ENCODE data around the gene TMEM120A. TPM values are rescaled to one million over a fixed set of nuclear protein-coding genes. Genes with fewer than 3 reads are reported as not detected.
"Not testable (repeated sequence)": the region's sequence is repeated elsewhere in the genome, so short reads cannot be mapped to it uniquely, and the experiment has no call there.

Gene TMEM120A
- 40.8 and 50.2 TPM in 2 replicates for total RNA-seq (2014; rRNA removed; shearing (Covaris generic))
- polyA plus RNA-seq (2015; cell fraction: cytosol; rRNA removed), result 70.5 and 71.6 TPM in 2 replicates
- 181 and 204 TPM in 2 replicates for polyA plus RNA-seq (2015; cell fraction: nucleus; rRNA removed)

GRCh38 chr7:75994388-75995051, at the start of gene TMEM120A:
TSS of gene TMEM120A (minus strand) at chr7:75994595. CDS start at chr7:75994570, 25 bp downstream.
- in situ Hi-C loops (cut with HindIII; ENCODE audit: low pct_unique_long_range_greater_than_20kb, low sequenced_read_pairs), result no loop called here

GRCh38 chr7:76040126-76040525, 45.7 kb upstream of the TMEM120A start:
- in situ Hi-C loops (cut with HindIII; ENCODE audit: low pct_unique_long_range_greater_than_20kb, low sequenced_read_pairs), result no loop called here
- DNase-seq (ENCODE audit: low read depth, low spot score), result no peak

More at GRCh38 chr7:75994388-75995051, at the start of gene TMEM120A:
- DNase-seq (ENCODE audit: low read depth, low spot score), result peak; percentile 94

DNA sequence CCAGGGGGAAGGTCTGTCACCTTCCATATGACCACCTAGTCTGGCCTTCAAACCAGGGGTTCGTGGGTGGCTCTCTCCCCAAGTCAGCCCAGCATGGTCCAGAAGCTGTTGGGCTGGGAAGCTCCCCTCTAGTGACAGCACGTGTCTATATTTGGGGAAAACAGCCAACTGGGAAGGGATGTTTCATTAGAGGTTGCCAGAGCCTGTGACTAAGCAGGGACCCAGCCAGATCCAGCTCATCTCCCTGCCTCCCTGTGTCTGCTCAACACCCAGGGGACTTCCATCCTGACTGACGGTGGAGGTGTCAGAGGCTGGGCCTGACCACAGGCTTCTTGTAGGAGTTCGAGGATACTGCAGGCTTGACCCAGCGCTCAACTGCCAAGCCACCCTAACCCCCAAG, 42.9 kb upstream of the TMEM120A start:
- no peak for DNase-seq (ENCODE audit: low read depth, low spot score)
- in situ Hi-C loops (cut with HindIII; ENCODE audit: low pct_unique_long_range_greater_than_20kb, low sequenced_read_pairs), result no loop called here

DNA sequence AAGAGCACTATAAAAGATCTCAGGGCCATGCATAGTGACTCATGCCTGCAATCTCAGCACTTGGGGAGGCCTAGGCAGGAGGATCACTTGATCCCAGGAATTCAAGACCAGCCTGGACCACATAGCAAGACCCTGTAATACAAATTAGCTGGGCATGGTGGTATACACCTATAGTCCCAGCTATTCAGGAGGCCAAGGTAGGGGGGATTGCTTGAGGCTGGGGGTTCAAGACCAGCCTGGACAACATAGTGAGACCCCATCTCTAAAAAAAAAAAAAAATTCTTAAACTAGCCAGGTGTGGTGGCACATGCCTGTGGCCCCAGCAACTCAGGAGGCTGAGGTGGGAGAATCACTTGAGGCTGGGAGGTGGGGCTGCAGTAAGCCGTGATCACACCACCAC, 37.6 kb upstream of the TMEM120A start:
- in situ Hi-C loops (cut with HindIII; ENCODE audit: low pct_unique_long_range_greater_than_20kb, low sequenced_read_pairs), result no loop called here
- DNase-seq (ENCODE audit: low read depth, low spot score), result no peak

- DNase-seq (ENCODE audit: low read depth, low spot score); in situ Hi-C loops (cut with HindIII; ENCODE audit: low pct_unique_long_range_greater_than_20kb, low sequenced_read_pairs): not testable (repeated sequence)
Measured at GRCh38 chr7:76029682-76030081, 35.3 kb upstream of the TMEM120A start.

DNA sequence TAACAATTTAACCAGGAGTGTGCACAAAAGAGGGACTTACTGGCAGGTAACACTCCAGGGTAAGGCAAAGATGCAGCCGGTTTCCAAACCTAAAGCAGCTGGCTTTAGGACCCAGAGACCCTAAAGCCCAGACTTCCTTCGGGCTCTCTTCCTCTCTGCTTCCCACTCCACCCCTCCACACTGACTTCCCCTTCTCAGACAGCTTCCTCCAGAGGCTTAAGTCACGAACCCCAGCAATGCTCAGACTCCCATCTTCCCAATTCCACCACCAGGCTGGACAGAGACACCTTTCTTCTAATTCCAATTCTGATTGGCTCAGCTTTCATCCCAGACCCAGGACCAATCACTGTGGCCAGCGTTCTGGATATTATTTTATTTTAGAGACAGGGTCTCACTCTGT, 28.6 kb upstream of the TMEM120A start:
- in situ Hi-C loops (cut with HindIII; ENCODE audit: low pct_unique_long_range_greater_than_20kb, low sequenced_read_pairs), result no loop called here
- DNase-seq (ENCODE audit: low read depth, low spot score), result no peak

GRCh38 chr7:76022026-76022780, 27.8 kb upstream of the TMEM120A start:
- in situ Hi-C loops (cut with HindIII; ENCODE audit: low pct_unique_long_range_greater_than_20kb, low sequenced_read_pairs), result no loop called here
- DNase-seq (ENCODE audit: low read depth, low spot score), result no peak

- DNase-seq (ENCODE audit: low read depth, low spot score), result peak; percentile 81
- in situ Hi-C loops (cut with HindIII; ENCODE audit: low pct_unique_long_range_greater_than_20kb, low sequenced_read_pairs), result no loop called here
Measured at GRCh38 chr7:76020031-76020714, 25.8 kb upstream of the TMEM120A start.

DNA sequence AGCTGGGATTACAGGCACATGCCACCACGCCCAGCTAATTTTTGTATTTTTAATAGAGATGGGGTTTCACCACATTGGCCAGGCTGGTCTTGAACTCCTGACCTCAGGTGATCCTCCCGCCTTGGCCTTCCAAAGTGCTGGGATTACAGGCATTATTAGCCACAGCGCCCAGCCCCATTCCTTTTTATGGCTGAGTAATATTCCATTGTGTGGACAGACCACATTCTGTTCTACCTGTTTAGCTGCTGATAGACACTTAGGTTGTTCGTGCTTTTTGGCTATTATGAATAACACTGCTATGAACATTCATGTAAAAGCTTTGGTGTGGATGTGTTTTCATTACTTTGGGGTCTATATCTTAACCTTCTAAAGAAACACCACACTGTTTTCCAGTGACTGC, 24.1 kb upstream of the TMEM120A start:
- in situ Hi-C loops (cut with HindIII; ENCODE audit: low pct_unique_long_range_greater_than_20kb, low sequenced_read_pairs), result not testable (repeated sequence)

DNA sequence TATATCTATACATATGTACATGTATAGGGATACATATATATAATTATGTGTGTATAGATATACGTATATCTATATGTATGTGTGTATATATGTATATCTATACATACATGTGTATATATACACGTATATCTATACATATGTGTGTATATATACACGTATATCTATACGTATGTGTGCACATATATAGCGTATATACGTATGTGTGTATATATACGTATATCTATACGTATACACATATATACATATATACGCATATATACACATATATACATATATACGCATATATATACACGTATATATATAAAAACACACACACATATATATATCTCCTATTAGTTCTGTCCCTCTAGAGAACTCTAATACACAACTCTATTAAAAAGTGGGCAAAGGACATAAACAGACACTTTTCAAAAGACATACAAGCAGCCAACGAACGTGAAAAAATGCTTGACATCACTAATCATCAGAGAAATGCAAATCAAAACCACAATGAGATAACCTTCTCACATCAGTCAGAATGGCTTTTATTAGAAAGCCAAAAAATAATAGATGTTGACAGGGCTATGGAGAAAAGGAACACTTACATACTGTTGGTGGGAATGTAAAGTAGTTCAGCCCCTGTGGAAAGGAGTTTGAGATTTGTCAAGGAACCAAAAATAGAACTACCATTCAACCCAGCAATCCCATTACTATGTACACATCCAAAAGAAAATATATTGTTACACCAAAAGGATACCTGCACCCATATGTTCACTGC, 22.0 kb upstream of the TMEM120A start:
- in situ Hi-C loops (cut with HindIII; ENCODE audit: low pct_unique_long_range_greater_than_20kb, low sequenced_read_pairs), result no loop called here
- no peak for DNase-seq (ENCODE audit: low read depth, low spot score)

More for the DNA sequence above, 24.1 kb upstream of the TMEM120A start:
- not testable (repeated sequence) for DNase-seq (ENCODE audit: low read depth, low spot score)

DNA sequence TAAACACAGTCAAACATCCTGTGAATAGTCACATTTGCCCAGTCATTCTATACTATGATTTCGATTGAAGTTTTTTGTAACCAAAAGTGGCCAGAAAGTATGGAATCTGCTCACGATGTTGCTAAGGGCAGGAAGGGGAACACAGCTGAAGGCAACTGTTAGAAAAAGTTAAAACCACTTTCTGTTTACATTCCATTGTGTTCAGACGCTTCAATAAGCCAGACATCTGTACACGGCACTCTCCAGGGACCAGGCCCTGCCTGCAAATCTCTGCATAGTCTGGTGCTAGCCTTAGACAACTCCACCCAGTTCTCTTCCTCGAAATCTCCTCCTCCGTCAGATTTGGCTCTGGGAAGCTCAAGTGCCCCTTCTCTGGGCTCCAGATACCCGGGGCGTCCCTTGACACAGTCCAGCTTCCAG, 17.1 kb upstream of the TMEM120A start:
- in situ Hi-C loops (cut with HindIII; ENCODE audit: low pct_unique_long_range_greater_than_20kb, low sequenced_read_pairs), result no loop called here
- no peak for DNase-seq (ENCODE audit: low read depth, low spot score)

- in situ Hi-C loops (cut with HindIII; ENCODE audit: low pct_unique_long_range_greater_than_20kb, low sequenced_read_pairs), result no loop called here
- DNase-seq (ENCODE audit: low read depth, low spot score), result no peak
Measured at GRCh38 chr7:76009672-76010600, 15.5 kb upstream of the TMEM120A start.

GRCh38 chr7:76008156-76008687, 13.8 kb upstream of the TMEM120A start:
- in situ Hi-C loops (cut with HindIII; ENCODE audit: low pct_unique_long_range_greater_than_20kb, low sequenced_read_pairs), result no loop called here
- DNase-seq (ENCODE audit: low read depth, low spot score), result no peak

DNA sequence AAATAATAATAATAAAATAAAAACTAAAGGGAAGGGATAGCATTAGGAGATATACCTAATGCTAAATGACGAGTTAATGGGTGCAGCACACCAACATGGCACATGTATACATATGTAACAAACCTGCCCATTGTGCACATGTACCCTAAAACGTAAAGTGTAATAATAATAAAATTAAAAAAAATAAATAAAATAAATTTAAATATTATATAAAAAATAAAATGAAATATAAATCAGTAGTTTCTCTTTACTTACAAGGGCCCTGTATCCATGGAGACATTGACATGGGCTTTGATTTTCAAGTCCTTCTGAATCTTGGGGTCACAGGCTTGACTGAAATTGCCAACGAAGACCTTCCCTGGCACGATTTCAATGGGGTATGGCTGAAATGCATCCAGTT, 10.6 kb upstream of the TMEM120A start:
- in situ Hi-C loops (cut with HindIII; ENCODE audit: low pct_unique_long_range_greater_than_20kb, low sequenced_read_pairs), result not testable (repeated sequence)

GRCh38 chr7:76003351-76003750, 9.0 kb upstream of the TMEM120A start:
- no peak for DNase-seq (ENCODE audit: low read depth, low spot score)
- in situ Hi-C loops (cut with HindIII; ENCODE audit: low pct_unique_long_range_greater_than_20kb, low sequenced_read_pairs), result no loop called here

More for the DNA sequence above, 10.6 kb upstream of the TMEM120A start:
- not testable (repeated sequence) for DNase-seq (ENCODE audit: low read depth, low spot score)

- DNase-seq (ENCODE audit: low read depth, low spot score), result no peak
- in situ Hi-C loops (cut with HindIII; ENCODE audit: low pct_unique_long_range_greater_than_20kb, low sequenced_read_pairs), result no loop called here
Measured at GRCh38 chr7:76002822-76003221, 8.4 kb upstream of the TMEM120A start.
